IMR-90 (cell line): ENCODE results near the gene PALM. TPM values are rescaled to one million over a fixed set of nuclear protein-coding genes. Genes with fewer than 3 reads are reported as not detected.

Experiments
- ATAC-seq: fragments of 200-7000 bp; cut with Tn5 transposase; 2 replicates; pipeline ENCODE4 v1.9.1; 2020; ENCODE audit warnings: low read depth, mild to moderate bottlenecking, moderate library complexity
- BruUV-seq: library from RNA; stranded (reverse); fragments of 400-500 nt; replicated peaks from 2 replicates; lab custom pipeline; 2021; lab: Mats Ljungman, UMichigan
- CTCF ChIA-PET: fragments of 300-600 bp; formaldehyde crosslinking; extraction: SDS; loops from one replicate; lab custom pipeline; 2021; ENCODE audit warnings: antibody characterized with exemption; lab: Yijun Ruan, JAX
- POLR2A ChIA-PET: fragments of 300-600 bp; sonication (Branson Sonifier 250); formaldehyde crosslinking; loops from one replicate; lab custom pipeline; 2022; ENCODE audit warnings: antibody characterized with exemption; ENCODE audit not compliant: unreplicated experiment; lab: Charles Lee
- DNase-seq: peaks from one replicate; pipeline ENCODE4 v3.0.0; 2013
- H2AFZ ChIP-seq: replicated peaks from 2 replicates; pipeline ENCODE3; 2013; ENCODE audit warnings: low read length, mild to moderate bottlenecking; ENCODE audit not compliant: poor library complexity
- H2AK5ac ChIP-seq: 2 replicates; pipeline ENCODE4 v1.6.1; 2013; ENCODE audit warnings: low read depth, low read length, inconsistent platforms
- H2AK9ac ChIP-seq: replicated peaks from 2 replicates; pipeline ENCODE3; 2013; ENCODE audit warnings: mild to moderate bottlenecking, low read depth, low read length, moderate library complexity; ENCODE audit not compliant: poor library complexity
- H2BK120ac ChIP-seq: 2 replicates; pipeline ENCODE4 v1.6.1; 2013; ENCODE audit warnings: low read depth, low read length, inconsistent platforms
- H2BK15ac ChIP-seq: 3 replicates; pipeline ENCODE4 v1.6.1; 2013; ENCODE audit warnings: low read depth, low read length, inconsistent platforms
- H2BK20ac ChIP-seq: 2 replicates; pipeline ENCODE4 v1.6.1; 2013; ENCODE audit warnings: low read depth, mild to moderate bottlenecking, inconsistent platforms, low read length, moderate library complexity
- H2BK5ac ChIP-seq: 2 replicates; pipeline ENCODE4 v1.6.1; 2013; ENCODE audit warnings: mild to moderate bottlenecking, low read depth, low read length, inconsistent platforms; ENCODE audit not compliant: poor library complexity, severe bottlenecking
- H3K14ac ChIP-seq: replicated peaks from 2 replicates; pipeline ENCODE4 v1.6.1; 2013; ENCODE audit warnings: low read depth, low read length, inconsistent platforms
- H3K18ac ChIP-seq: 2 replicates; pipeline ENCODE4 v1.6.1; 2013; ENCODE audit warnings: low read depth, low read length, control low read depth
- H3K23ac ChIP-seq: 2 replicates; pipeline ENCODE4 v1.6.1; 2013; ENCODE audit warnings: low read depth, low read length, inconsistent platforms
- H3K27ac ChIP-seq: 2 replicates; pipeline ENCODE4 v1.5.1; 2013; ENCODE audit warnings: mild to moderate bottlenecking, control low read depth, low read length; ENCODE audit not compliant: insufficient read depth
- H3K27me3 ChIP-seq: 2 replicates; pipeline ENCODE4 v1.6.1; 2013; ENCODE audit warnings: low read length; ENCODE audit not compliant: control insufficient read depth, insufficient read depth
- H3K36me3 ChIP-seq: 2 replicates; pipeline ENCODE4 v1.6.1; 2013; ENCODE audit warnings: low read length, mixed read lengths; ENCODE audit not compliant: control insufficient read depth, insufficient read depth
- H3K4ac ChIP-seq: 2 replicates; pipeline ENCODE4 v1.6.1; 2013; ENCODE audit warnings: low read depth, low read length, inconsistent platforms
- H3K4me1 ChIP-seq: 2 replicates; pipeline ENCODE4 v1.6.1; 2013; ENCODE audit warnings: low read length, mixed read lengths; ENCODE audit not compliant: control insufficient read depth, insufficient read depth
- H3K4me2 ChIP-seq: 2 replicates; pipeline ENCODE4 v1.6.1; 2013; ENCODE audit warnings: low read depth, mild to moderate bottlenecking, control low read depth, low read length, moderate library complexity
- H3K4me3 ChIP-seq: 2 replicates; pipeline ENCODE4 v1.5.1; 2013; ENCODE audit warnings: low read depth, mild to moderate bottlenecking, control low read depth, low read length, moderate library complexity; ENCODE audit not compliant: insufficient read depth
- H3K56ac ChIP-seq: 2 replicates; pipeline ENCODE4 v1.6.1; 2013; ENCODE audit warnings: low read length, inconsistent platforms; ENCODE audit not compliant: insufficient read depth; ENCODE audit errors: extremely low read depth
- H3K79me1 ChIP-seq, 2 experiments: 2 replicates each; pipeline ENCODE4 v1.6.1; 2013; ENCODE audit warnings: low read length in 2 of 2, inconsistent platforms in 1 of 2, low read depth in 1 of 2
- H3K9ac ChIP-seq: 2 replicates; pipeline ENCODE4 v1.6.1; 2013; ENCODE audit warnings: low read depth, low read length, control low read depth
- H3K9me1 ChIP-seq: 2 replicates; pipeline ENCODE4 v1.6.1; 2013; ENCODE audit warnings: low read length, inconsistent platforms; ENCODE audit not compliant: insufficient read depth
- H3K9me3 ChIP-seq: 2 replicates; pipeline ENCODE4 v1.6.1; 2013; ENCODE audit warnings: low read length; ENCODE audit not compliant: control insufficient read depth, insufficient read depth
- H4K20me1 ChIP-seq: 2 replicates; pipeline ENCODE4 v1.6.1; 2013; ENCODE audit warnings: low read length, inconsistent platforms; ENCODE audit not compliant: insufficient read depth
- H4K5ac ChIP-seq: 2 replicates; pipeline ENCODE4 v1.6.1; 2013; ENCODE audit warnings: mild to moderate bottlenecking, low read depth, low read length, control low read depth
- H4K8ac ChIP-seq, 2 experiments: 2 replicates each; pipeline ENCODE4 v1.6.1; 2013; ENCODE audit warnings: low read depth in 2 of 2, low read length in 2 of 2, control low read depth in 1 of 2, inconsistent platforms in 1 of 2
- H4K91ac ChIP-seq: 2 replicates; pipeline ENCODE4 v1.6.1; 2013; ENCODE audit warnings: low read depth, low read length, inconsistent platforms; ENCODE audit not compliant: insufficient read depth
- BHLHE40 ChIP-seq: fragments of 150-350 bp; IDR thresholded peaks from 2 replicates; pipeline ENCODE4 v1.6.1; 2016; ENCODE audit warnings: mild to moderate bottlenecking, low read depth, low read length
- CEBPB ChIP-seq: IDR thresholded peaks from 2 replicates; pipeline ENCODE4 v1.6.1; 2012; ENCODE audit warnings: low read depth, low read length, improper control_type of control experiment
- CHD1 ChIP-seq: IDR thresholded peaks from 2 replicates; pipeline ENCODE4 v1.6.1; 2012; ENCODE audit warnings: low read depth, low read length, improper control_type of control experiment
- CTCF ChIP-seq: conservative IDR thresholded peaks from 2 replicates; pipeline ENCODE4 v1.5.1; 2012; ENCODE audit warnings: mild to moderate bottlenecking, low read depth, low read length, improper control_type of control experiment
- ELK1 ChIP-seq: fragments of 150-350 bp; IDR thresholded peaks from 2 replicates; pipeline ENCODE4 v1.6.1; 2016; ENCODE audit warnings: low read depth, mild to moderate bottlenecking, low read length, moderate library complexity, borderline replicate concordance
- FOS ChIP-seq: fragments of 150-350 bp; IDR thresholded peaks from 2 replicates; pipeline ENCODE4 v1.6.1; 2016; ENCODE audit warnings: low read depth, low read length
- MAFK ChIP-seq: IDR thresholded peaks from 2 replicates; pipeline ENCODE4 v1.6.1; 2012; ENCODE audit warnings: low read depth, low read length, improper control_type of control experiment
- MAZ ChIP-seq: IDR thresholded peaks from 2 replicates; pipeline ENCODE4 v1.6.1; 2012; ENCODE audit warnings: low read depth, mild to moderate bottlenecking, low read length, improper control_type of control experiment, moderate library complexity, borderline replicate concordance
- MXI1 ChIP-seq: IDR thresholded peaks from 2 replicates; pipeline ENCODE4 v1.6.1; 2012; ENCODE audit warnings: low read depth, mild to moderate bottlenecking, low read length, moderate library complexity, borderline replicate concordance
- NFE2L2 ChIP-seq: fragments of 150-350 bp; IDR thresholded peaks from 2 replicates; pipeline ENCODE4 v1.6.1; 2016; ENCODE audit warnings: low read depth, mild to moderate bottlenecking, low read length
- POLR2A ChIP-seq: IDR thresholded peaks from 2 replicates; pipeline ENCODE4 v1.6.1; 2012; ENCODE audit warnings: mild to moderate bottlenecking, low read depth, low read length
- RAD21 ChIP-seq: IDR thresholded peaks from 2 replicates; pipeline ENCODE4 v1.6.1; 2012; ENCODE audit warnings: low read length, improper control_type of control experiment
- RCOR1 ChIP-seq: IDR thresholded peaks from 2 replicates; pipeline ENCODE4 v1.6.1; 2012; ENCODE audit warnings: mild to moderate bottlenecking, low read length, improper control_type of control experiment; ENCODE audit not compliant: insufficient replicate concordance
- RFX5 ChIP-seq: IDR thresholded peaks from 2 replicates; pipeline ENCODE4 v1.8.0; 2012; ENCODE audit warnings: low read depth, mild to moderate bottlenecking, low read length, moderate library complexity
- SMC3 ChIP-seq: fragments of 150-350 bp; IDR thresholded peaks from 2 replicates; pipeline ENCODE4 v1.6.1; 2016; ENCODE audit warnings: low read depth, mild to moderate bottlenecking, antibody characterized with exemption, low read length, moderate library complexity
- USF2 ChIP-seq: fragments of 150-350 bp; IDR thresholded peaks from 2 replicates; pipeline ENCODE4 v1.6.1; 2017; ENCODE audit warnings: mild to moderate bottlenecking, antibody characterized with exemption, low read length, low read depth
- WGBS, 2 experiments: methylation state at CpG; one replicate each; pipeline versions ENCODE4 v1.1.5 to v1.1.7; 2013; ENCODE audit warnings: missing lambda C conversion rate in 2 of 2; ENCODE audit not compliant: insufficient read length in 1 of 2; ENCODE audit errors: extremely low coverage in 2 of 2; 5-methylcytosine and 5-hydroxymethylcytosine counted together
- dilution Hi-C: fragments of 300-500 bp; cut with HindIII; formaldehyde crosslinking; loops from one replicate; pipeline ENCODE4 v1.14.3; 2018; ENCODE audit warnings: low sequenced_read_pairs; ENCODE audit not compliant: unreplicated experiment
- in situ Hi-C: fragments of 300-500 bp; cut with MboI; formaldehyde crosslinking; loops from 3 replicates; pipeline ENCODE4 v1.14.3; 2019; ENCODE audit warnings: low sequenced_read_pairs, inconsistent platforms, mixed read lengths
- intact Hi-C: fragments of 100-400 bp; cut with micrococcal nuclease; formaldehyde crosslinking; loops from 2 replicates; pipeline ENCODE4 v1.10.0; 2022
- polyA plus RNA-seq, 3 experiments: library from polyadenylated mRNA; depleted of rRNA; stranded (reverse); fragments of >200 nt; gene quantifications; 2 replicates each; pipeline ENCODE4 v1.2.3, GENCODE V29; 2012; ENCODE audit warnings: low replicate concordance in 1 of 3
- total RNA-seq: library from RNA; depleted of rRNA; stranded (reverse); fragments of >200 nt; gene quantifications from 2 replicates; pipeline ENCODE4 v1.2.3, GENCODE V29; 2012

PALM gene
- total and polyA plus RNA-seq, 2 of the 4 experiments (the other 2 are of a cell fraction), result 2.2 to 7.4 TPM

GRCh38 chr19:723247-723646 lies 14.5 kb downstream of the PALM start:
- Histone ChIP-seq H2BK20ac (no peak overlapping the region), H3K23ac (no peak overlapping the region), H2AFZ (no peak overlapping the region), H2AK9ac (no peak overlapping the region), H2BK120ac (no peak overlapping the region), H3K14ac (no peak overlapping the region), H3K27me3 (peaks cover 2% of the 10 kb centered on the region; the same call in 1 of the 2 replicates), H3K4me3 (no peak overlapping the region), H3K56ac (no peak overlapping the region), H3K9ac (no peak overlapping the region), H4K8ac (no peak overlapping the region), H3K18ac (no peak overlapping the region), H3K4me1 (peaks cover 4% of the 10 kb centered on the region; the same call in 1 of the 2 replicates), H3K4me2 (no peak overlapping the region), H3K36me3 (peaks cover 12% of the 10 kb centered on the region; the same call in 1 of the 2 replicates), H3K9me1 (no peaks in the 10 kb centered on the region), H2AK5ac (no peak overlapping the region), H4K20me1 (no peaks in the 10 kb centered on the region), H3K9me3 (no peaks in the 10 kb centered on the region), H2BK15ac (no peak overlapping the region), H3K4ac (no peak overlapping the region), H4K91ac (no peak overlapping the region), H3K79me1 (no peaks in the 10 kb centered on the region; a peak in 1 of 4 replicates), H3K27ac (no peak overlapping the region), H2BK5ac (no peak overlapping the region), H4K5ac (no peak overlapping the region)
- intact Hi-C loops (no loop called here), dilution Hi-C loops (no loop called here), in situ Hi-C loops (no loop called here)
- TF ChIP-seq RAD21, result no peak
- TF ChIP-seq SMC3, result no peak
- TF ChIP-seq FOS, result no peak
- TF ChIP-seq MAFK, result no peak
- TF ChIP-seq RCOR1, result no peak
- no peak for TF ChIP-seq CEBPB
- TF ChIP-seq USF2, result no peak
- TF ChIP-seq ELK1, result no peak
- TF ChIP-seq RFX5, result no peak
- TF ChIP-seq POLR2A, result no peak
- TF ChIP-seq BHLHE40, result no peak
- no peak for TF ChIP-seq MXI1
- no peak for TF ChIP-seq CHD1
- TF ChIP-seq CTCF, result no peak
- TF ChIP-seq NFE2L2, result no peak
- no peak for TF ChIP-seq MAZ
- WGBS, 2 experiments, result no CpG with 5 or more reads among the region's 13 CpGs
- DNase-seq, result no peak
- CTCF ChIA-PET, result no interaction called here
- ATAC-seq, result no peak
- POLR2A ChIA-PET, result no interaction called here
- no TSS peak for BruUV-seq
